ENCODE measurements around the gene GIGYF1. TPM values are rescaled to one million over a fixed set of nuclear protein-coding genes. Genes with fewer than 3 reads are reported as not detected.

The GIGYF1 gene
- total and polyA plus RNA-seq, 2 of the 13 experiments (the other 11 are each of a cell fraction or from before 2014, with no cell fraction given): 7.6 to 16.1 TPM

- TF ChIP-seq ARID3A (IDR thresholded peaks at IDR 0.05; ENCODE audit: low read depth, low read length) (no peak), ZNF597 (CRISPR knock-in tag; IDR thresholded peaks at IDR 0.05) (no peak), ZNF501 (CRISPR knock-in tag; IDR thresholded peaks at IDR 0.05) (no peak), ZNF691 (CRISPR knock-in tag; IDR thresholded peaks at IDR 0.05; ENCODE audit: borderline replicate concordance, low read depth) (no peak), CBX1 (IDR thresholded peaks at IDR 0.05; ENCODE audit: low read depth) (no peak), CBX2 (IDR thresholded peaks at IDR 0.05; ENCODE audit: low read depth, low read length) (no peak), CBX2 (CRISPR knock-in tag; IDR thresholded peaks at IDR 0.05; ENCODE audit: low read depth) (no peak), ZNF766 (CRISPR knock-in tag; IDR thresholded peaks at IDR 0.05; ENCODE audit: borderline replicate concordance) (no peak), PRDM10 (CRISPR knock-in tag; IDR thresholded peaks at IDR 0.05; ENCODE audit: low read depth) (no peak), KDM1A (CRISPR knock-in tag; IDR thresholded peaks at IDR 0.05) (no peak), AHDC1 (CRISPR knock-in tag; IDR thresholded peaks at IDR 0.05; ENCODE audit: borderline replicate concordance) (0 out of 2 replicates have a peak, but pooled peaks have one; percentile 23), RBM22 (optimal IDR thresholded peaks at IDR 0.05; ENCODE audit: low read length) (no peak), GABPA (IDR thresholded peaks at IDR 0.05; ENCODE audit: low read depth, low read length) (no peak), GABPA (CRISPR knock-in tag; IDR thresholded peaks at IDR 0.05; ENCODE audit: low read depth) (no peak), ZNF10 (CRISPR knock-in tag; IDR thresholded peaks at IDR 0.05; ENCODE audit: borderline replicate concordance, low read depth) (no peak), KDM3A (CRISPR knock-in tag; IDR thresholded peaks at IDR 0.05; ENCODE audit: low read depth) (no peak), IKZF1 (IDR thresholded peaks at IDR 0.05) (no peak), KAT2B (IDR thresholded peaks at IDR 0.05; ENCODE audit: borderline replicate concordance, low read depth, low read length) (no peak)
Measured at GRCh38 chr7:100706672-100707311, 12.7 kb upstream of the GIGYF1 start (continued).

All from HepG2 (cell line).